Mesendoderm (in vitro differentiated cells): ENCODE results near the gene DUSP3.

Source experiments
- DNase-seq: peaks from one replicate; pipeline ENCODE4 v3.0.0; 2013
- H2AK5ac ChIP-seq: 2 replicates; pipeline ENCODE4 v1.6.1; 2013; ENCODE audit warnings: low read length, inconsistent platforms
- H2BK120ac ChIP-seq: 2 replicates; pipeline ENCODE4 v1.6.1; 2013; ENCODE audit warnings: low read depth, mild to moderate bottlenecking, low read length, moderate library complexity, mixed read lengths
- H2BK15ac ChIP-seq: replicated peaks from 2 replicates; pipeline ENCODE4 v1.6.1; 2013; ENCODE audit warnings: low read depth, mild to moderate bottlenecking, moderate library complexity
- H2BK5ac ChIP-seq: 2 replicates; pipeline ENCODE4 v1.6.1; 2013; ENCODE audit warnings: low read length, inconsistent platforms
- H3K18ac ChIP-seq: 2 replicates; pipeline ENCODE4 v1.6.1; 2013; ENCODE audit warnings: mild to moderate bottlenecking, low read length, mixed read lengths
- H3K23ac ChIP-seq: one replicate; pipeline ENCODE4 v1.6.1; 2013; ENCODE audit warnings: low read length
- H3K27ac ChIP-seq: 2 replicates; pipeline ENCODE4 v1.5.1; 2013; ENCODE audit warnings: low read depth, mild to moderate bottlenecking, inconsistent platforms, low read length, moderate library complexity
- H3K27me3 ChIP-seq: 2 replicates; pipeline ENCODE4 v1.6.1; 2013; ENCODE audit warnings: low read length, control low read depth, mild to moderate bottlenecking, inconsistent platforms; ENCODE audit not compliant: insufficient read depth, poor library complexity
- H3K36me3 ChIP-seq: 2 replicates; pipeline ENCODE4 v1.6.1; 2013; ENCODE audit warnings: low read length, inconsistent platforms; ENCODE audit not compliant: control insufficient read depth, insufficient read depth
- H3K4ac ChIP-seq: one replicate; pipeline ENCODE4 v1.6.1; 2013; ENCODE audit warnings: low read depth, mild to moderate bottlenecking, low read length, moderate library complexity
- H3K4me1 ChIP-seq: 2 replicates; pipeline ENCODE4 v1.6.1; 2013; ENCODE audit warnings: low read depth, low read length, inconsistent platforms; ENCODE audit not compliant: control insufficient read depth
- H3K4me2 ChIP-seq: 2 replicates; pipeline ENCODE4 v1.6.1; 2013; ENCODE audit warnings: low read length
- H3K4me3 ChIP-seq: 2 replicates; pipeline ENCODE4 v1.5.1; 2013; ENCODE audit warnings: mild to moderate bottlenecking, low read length
- H3K56ac ChIP-seq: one replicate; pipeline ENCODE4 v1.6.1; 2013; ENCODE audit warnings: low read length
- H3K79me1 ChIP-seq: 2 replicates; pipeline ENCODE4 v1.6.1; 2013; ENCODE audit warnings: low read length, inconsistent platforms
- H3K79me2 ChIP-seq: 2 replicates; pipeline ENCODE4 v1.6.1; 2013; ENCODE audit warnings: mild to moderate bottlenecking, low read length; ENCODE audit not compliant: control insufficient read depth, insufficient read depth
- H3K9ac ChIP-seq: 2 replicates; pipeline ENCODE4 v1.6.1; 2013; ENCODE audit warnings: low read length, inconsistent platforms
- H4K5ac ChIP-seq: one replicate; pipeline ENCODE4 v1.6.1; 2013; ENCODE audit warnings: low read length
- H4K8ac ChIP-seq: one replicate; pipeline ENCODE4 v1.6.1; 2013; ENCODE audit warnings: low read depth, mild to moderate bottlenecking, control low read depth, low read length, moderate library complexity
- WGBS: extraction: QIAGEN DNeasy Blood & Tissue Kit; methylation state at CpG from one replicate; pipeline ENCODE4 v1.1.7; 2013; ENCODE audit warnings: low lambda C conversion rate, missing lambda C conversion rate; ENCODE audit not compliant: insufficient coverage; ENCODE audit errors: extremely low coverage; 5-methylcytosine and 5-hydroxymethylcytosine counted together

DUSP3 gene

DNA sequence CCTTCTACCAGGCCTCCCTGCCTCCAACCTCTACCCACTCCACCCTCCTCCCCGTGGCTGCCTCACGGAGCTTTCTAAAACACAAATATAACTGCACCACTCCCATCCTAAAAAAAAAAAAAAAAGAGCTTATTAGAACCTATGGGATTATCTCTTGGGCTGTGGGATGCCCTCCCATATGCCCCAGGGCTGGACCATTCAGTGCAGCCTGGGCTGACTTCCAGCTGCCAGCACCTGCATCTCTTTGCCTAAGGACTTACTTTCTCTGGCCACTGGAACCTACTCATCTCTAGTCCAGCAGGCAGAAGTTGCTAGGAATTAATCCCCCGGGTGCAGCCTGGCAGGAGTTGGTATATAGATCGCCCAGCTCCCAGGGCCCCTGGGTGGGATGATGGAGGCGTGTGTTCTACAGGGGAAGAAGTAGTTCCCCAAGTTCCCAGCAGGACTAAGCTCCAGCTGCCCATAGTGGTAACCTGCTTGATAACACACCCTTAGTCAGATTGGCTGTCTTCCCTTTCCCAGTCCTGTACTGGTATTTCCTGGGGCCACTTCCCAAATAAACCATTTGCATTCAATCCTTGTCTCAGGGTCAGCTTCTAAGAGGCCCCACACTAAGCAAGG is 43.9 kb upstream of the DUSP3 start:
- H3K9ac ChIP-seq = no peak overlapping the region
- H3K4me2 ChIP-seq = no peak overlapping the region
- no peak overlapping the region for H2BK15ac ChIP-seq
- no peak overlapping the region for H4K5ac ChIP-seq
- no peak overlapping the region for H4K8ac ChIP-seq
- no peaks in the 10 kb centered on the region for H3K36me3 ChIP-seq
- no peak overlapping the region for H2BK120ac ChIP-seq
- H3K56ac ChIP-seq = no peak overlapping the region
- no peak overlapping the region for H3K4me3 ChIP-seq
- no peak for DNase-seq
- H3K4me1 ChIP-seq = no peaks in the 10 kb centered on the region
- no peaks in the 10 kb centered on the region for H3K79me2 ChIP-seq
- no peak overlapping the region for H3K4ac ChIP-seq
- no peak overlapping the region for H3K23ac ChIP-seq
- no peak overlapping the region for H2BK5ac ChIP-seq
- no peaks in the 10 kb centered on the region for H3K27me3 ChIP-seq
- H3K27ac ChIP-seq = no peak overlapping the region
- H3K79me1 ChIP-seq = no peaks in the 10 kb centered on the region
- no peak overlapping the region for H2AK5ac ChIP-seq
- no CpG with 5 or more reads among the region's 5 CpGs for WGBS
- no peak overlapping the region for H3K18ac ChIP-seq

DNA sequence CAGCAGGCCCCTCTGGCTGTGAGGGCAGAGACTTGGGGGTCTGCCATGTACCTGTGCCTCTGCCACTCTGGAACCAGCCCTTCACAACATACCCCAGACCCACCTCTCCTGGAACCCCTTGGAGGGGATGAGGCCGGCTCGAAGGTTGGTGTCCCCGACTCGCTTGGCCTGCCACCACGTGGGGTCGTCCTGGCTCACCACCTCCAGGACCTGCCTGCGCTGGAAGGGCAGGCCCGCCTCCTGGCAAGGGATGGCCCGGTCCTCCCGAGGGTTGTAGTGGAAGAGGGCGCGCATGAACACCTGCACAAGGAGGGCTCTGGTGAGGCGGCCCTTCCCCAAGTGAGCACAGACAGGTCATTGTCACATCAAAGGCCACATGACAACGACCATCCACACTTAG is 42.0 kb upstream of the DUSP3 start:
- H3K79me1 ChIP-seq = no peaks in the 10 kb centered on the region
- WGBS = no CpG with 5 or more reads among the region's 14 CpGs
- H2AK5ac ChIP-seq = no peak overlapping the region
- H3K23ac ChIP-seq = no peak overlapping the region
- H3K27ac ChIP-seq = no peak overlapping the region
- H3K4ac ChIP-seq = no peak overlapping the region
- H3K4me3 ChIP-seq = no peak overlapping the region
- H3K27me3 ChIP-seq = no peaks in the 10 kb centered on the region
- H3K18ac ChIP-seq = no peak overlapping the region
- DNase-seq = no peak
- no peak overlapping the region for H3K9ac ChIP-seq
- H3K4me2 ChIP-seq = no peak overlapping the region
- no peaks in the 10 kb centered on the region for H3K36me3 ChIP-seq
- H3K56ac ChIP-seq = no peak overlapping the region
- H3K79me2 ChIP-seq = no peaks in the 10 kb centered on the region
- no peak overlapping the region for H2BK5ac ChIP-seq
- no peak overlapping the region for H2BK120ac ChIP-seq
- H4K8ac ChIP-seq = no peak overlapping the region
- H2BK15ac ChIP-seq = no peak overlapping the region
- H3K4me1 ChIP-seq = no peaks in the 10 kb centered on the region
- no peak overlapping the region for H4K5ac ChIP-seq

DNA sequence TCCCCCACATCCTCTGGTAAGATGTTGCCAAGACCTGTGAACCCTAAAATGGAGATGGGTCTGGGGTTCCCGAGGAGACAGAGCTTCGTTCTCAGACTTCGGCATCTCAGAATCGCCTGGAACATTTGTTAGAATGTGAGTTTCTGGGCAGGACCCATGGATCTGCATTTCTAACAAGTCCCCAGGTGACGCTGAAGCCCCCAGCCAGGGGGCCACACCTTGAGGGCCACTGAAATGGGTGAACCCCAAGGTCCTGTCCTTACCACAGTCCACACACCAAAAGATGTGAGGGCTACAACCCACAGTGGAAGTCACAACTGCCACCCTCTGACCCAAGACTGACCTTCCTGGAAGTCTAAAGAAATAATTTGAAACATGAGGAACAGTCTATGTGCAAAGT is 40.2 kb upstream of the DUSP3 start:
- Histone ChIP-seq H3K4me2 (no peak overlapping the region), H4K5ac (no peak overlapping the region), H3K79me2 (no peaks in the 10 kb centered on the region), H3K4ac (no peak overlapping the region), H3K56ac (no peak overlapping the region), H3K79me1 (no peaks in the 10 kb centered on the region), H2BK15ac (no peak overlapping the region), H3K9ac (no peak overlapping the region), H3K4me1 (no peaks in the 10 kb centered on the region), H3K36me3 (no peaks in the 10 kb centered on the region), H3K27ac (no peak overlapping the region), H3K23ac (no peak overlapping the region), H3K4me3 (no peak overlapping the region), H2BK5ac (no peak overlapping the region), H3K18ac (no peak overlapping the region), H2BK120ac (no peak overlapping the region), H4K8ac (no peak overlapping the region), H2AK5ac (no peak overlapping the region), H3K27me3 (no peaks in the 10 kb centered on the region)
- DNase-seq = no peak
- WGBS = no CpG with 5 or more reads among the region's 5 CpGs

DNA sequence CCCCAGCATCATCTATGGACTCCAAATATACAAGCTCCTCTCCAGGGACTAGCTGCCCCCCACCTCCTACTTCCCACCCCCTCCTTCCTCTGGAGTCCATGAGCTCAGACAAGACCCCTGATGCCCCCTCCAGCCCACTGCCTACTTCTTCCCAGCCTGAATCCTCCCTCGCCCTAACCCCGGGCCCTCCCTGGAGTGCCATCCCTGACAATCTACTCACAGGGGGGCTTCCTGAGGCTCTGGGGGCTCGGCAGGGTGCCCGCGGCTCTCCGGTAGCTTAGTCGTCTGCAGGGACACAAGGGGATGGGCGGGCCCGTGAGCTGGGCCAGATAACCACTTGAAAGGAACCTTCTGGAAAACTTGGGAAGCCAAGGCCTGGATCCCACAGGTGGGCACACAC is 39.0 kb upstream of the DUSP3 start:
- no peak overlapping the region for H3K9ac ChIP-seq
- no peaks in the 10 kb centered on the region for H3K79me1 ChIP-seq
- H4K5ac ChIP-seq = no peak overlapping the region
- H3K4me1 ChIP-seq = no peaks in the 10 kb centered on the region
- no peak overlapping the region for H3K23ac ChIP-seq
- no peak overlapping the region for H4K8ac ChIP-seq
- H3K18ac ChIP-seq = no peak overlapping the region
- H3K27ac ChIP-seq = no peak overlapping the region
- no peak overlapping the region for H3K56ac ChIP-seq
- H3K79me2 ChIP-seq = no peaks in the 10 kb centered on the region
- no peak overlapping the region for H3K4me3 ChIP-seq
- H3K4me2 ChIP-seq = no peak overlapping the region
- H2AK5ac ChIP-seq = no peak overlapping the region
- H2BK5ac ChIP-seq = no peak overlapping the region
- no CpG with 5 or more reads among the region's 9 CpGs for WGBS
- DNase-seq = no peak
- no peak overlapping the region for H3K4ac ChIP-seq
- H2BK15ac ChIP-seq = no peak overlapping the region
- H3K36me3 ChIP-seq = no peaks in the 10 kb centered on the region
- H2BK120ac ChIP-seq = no peak overlapping the region
- H3K27me3 ChIP-seq = no peaks in the 10 kb centered on the region

DNA sequence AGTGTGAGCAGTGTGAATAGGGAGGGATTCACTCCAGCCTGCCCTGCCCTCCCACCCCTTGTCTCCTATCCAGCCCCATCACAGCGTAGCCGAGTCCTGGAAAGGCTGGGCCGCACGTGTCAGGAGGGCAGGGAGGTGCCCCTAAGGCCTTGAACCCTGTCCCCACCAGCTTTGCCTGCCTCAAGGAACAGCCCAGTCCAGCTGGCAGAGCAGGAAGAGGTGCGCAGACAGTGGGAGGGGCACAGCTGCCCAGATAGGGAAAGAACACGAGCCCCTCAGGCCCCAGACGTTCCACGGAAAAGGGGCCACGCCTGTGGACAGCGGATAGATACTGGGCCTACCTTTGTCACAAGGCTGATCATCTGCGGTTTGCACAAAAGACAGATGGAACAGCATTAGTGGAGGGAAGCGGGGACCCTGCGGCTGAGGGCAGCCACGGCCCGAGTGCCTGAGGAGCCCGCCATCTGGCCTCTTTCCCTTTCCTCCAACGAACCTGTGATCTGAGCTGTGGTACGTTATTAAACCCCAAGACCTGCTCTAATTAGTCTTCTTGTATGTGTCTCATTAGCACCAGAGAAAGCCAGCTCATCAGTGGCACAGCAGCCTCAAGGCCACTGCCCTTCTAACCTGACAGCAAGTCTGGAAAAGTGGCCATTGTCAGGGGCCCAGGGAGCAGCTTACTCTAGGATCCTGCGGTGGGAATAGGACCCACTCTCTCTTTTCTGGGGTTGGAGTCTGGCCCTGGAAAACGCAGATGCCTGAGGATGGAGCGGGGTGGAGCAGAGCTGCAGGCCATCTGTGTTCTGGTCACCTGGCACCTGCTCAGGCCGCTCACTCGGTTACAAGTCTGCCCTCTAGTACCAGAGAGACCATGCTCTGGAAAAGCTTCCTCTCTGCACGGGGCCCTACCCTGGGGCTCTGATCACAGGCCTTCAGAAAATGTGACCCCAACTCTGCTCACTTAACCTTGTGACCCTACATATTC is 37.9 kb upstream of the DUSP3 start:
- H3K4me2 ChIP-seq = no peak overlapping the region
- no peaks in the 10 kb centered on the region for H3K4me1 ChIP-seq
- no peak overlapping the region for H2BK5ac ChIP-seq
- H2AK5ac ChIP-seq = no peak overlapping the region
- no CpG with 5 or more reads among the region's 24 CpGs for WGBS
- H3K23ac ChIP-seq = no peak overlapping the region
- H3K79me2 ChIP-seq = no peaks in the 10 kb centered on the region
- H3K27me3 ChIP-seq = no peaks in the 10 kb centered on the region
- H3K36me3 ChIP-seq = no peaks in the 10 kb centered on the region
- no peaks in the 10 kb centered on the region for H3K79me1 ChIP-seq
- H2BK120ac ChIP-seq = no peak overlapping the region
- H3K27ac ChIP-seq = no peak overlapping the region
- H3K56ac ChIP-seq = no peak overlapping the region
- no peak overlapping the region for H4K5ac ChIP-seq
- H2BK15ac ChIP-seq = no peak overlapping the region
- H3K18ac ChIP-seq = no peak overlapping the region
- H3K9ac ChIP-seq = no peak overlapping the region
- DNase-seq = no peak
- H3K4me3 ChIP-seq = no peak overlapping the region
- no peak overlapping the region for H4K8ac ChIP-seq
- H3K4ac ChIP-seq = no peak overlapping the region
